ENCODE data around the gene SMAD5. TPM values are rescaled to one million over a fixed set of nuclear protein-coding genes. Genes with fewer than 3 reads are reported as not detected.

SMAD5 gene
- total and polyA plus RNA-seq, 2 of the 8 experiments (the other 6 are each of a cell fraction or from before 2014, with no cell fraction given): 30.2 to 60.5 TPM

GRCh38 chr5:136090319-136090718 is 42.3 kb upstream of the SMAD5 start:
- no peak overlapping the region for H3K18ac ChIP-seq (ENCODE audit: extremely low read depth, low read length)
- ChIA-PET POLR2A (ENCODE audit: partially characterized antibody) (interaction anchor here (1.2 kb wide), 1 partner anchor 42 kb away, joined by 3 read pairs; the partner anchor contains the start of gene SMAD5), CTCF (ENCODE audit: partially characterized antibody) (interaction anchor here (0.9 to 1.0 kb wide), 2 partner anchors 11 to 126 kb away, joined by 3 read pairs; no protein-coding TSS in a partner anchor)
- H3K27me3 ChIP-seq (replicated peaks in 1 of 4; ENCODE audit: control insufficient read depth in 3 of 4, extremely low read depth in 1 of 4, insufficient read depth in 3 of 4, low read length in 3 of 4): no peaks in the 10 kb centered on the region
- H2BK12ac ChIP-seq (ENCODE audit: low read depth, low read length): no peak overlapping the region
- H4K5ac ChIP-seq (ENCODE audit: insufficient read length, low read depth, low read length): no peak overlapping the region
- no peak overlapping the region for H2BK120ac ChIP-seq (replicated peaks; ENCODE audit: low read depth, low read length)
- H2BK5ac ChIP-seq (ENCODE audit: low read depth, low read length): no peak overlapping the region
- H3K79me2 ChIP-seq (ENCODE audit: control insufficient read depth in 1 of 2, insufficient read depth in 2 of 2, low read length in 2 of 2): no peaks in the 10 kb centered on the region
- H3K4ac ChIP-seq (replicated peaks; ENCODE audit: insufficient read length, low read depth, low read length): no peak overlapping the region
- no peak overlapping the region for H3K56ac ChIP-seq (replicated peaks; ENCODE audit: insufficient read length, low read depth, low read length)
- H2AFZ ChIP-seq (ENCODE audit: low read length): no peak overlapping the region
- DNase-seq (ENCODE audit: low read depth in 1 of 2, low spot score in 2 of 2) (no peak), FAIRE-seq (no peak)
- H3K14ac ChIP-seq (ENCODE audit: insufficient read length): no peak overlapping the region
- H3K23ac ChIP-seq (ENCODE audit: insufficient read length): no peak overlapping the region
- H3K9ac ChIP-seq (replicated peaks in 1 of 4; ENCODE audit: extremely low read depth in 1 of 4, low read depth in 3 of 4, low read length in 3 of 4): no peak overlapping the region
- H4K20me1 ChIP-seq (replicated peaks in 1 of 2; ENCODE audit: control insufficient read depth in 1 of 2, insufficient read depth in 2 of 2, low read length in 2 of 2): no peaks in the 10 kb centered on the region
- H3K4me2 ChIP-seq (ENCODE audit: insufficient read depth in 1 of 2, low read depth in 2 of 2, low read length in 2 of 2): no peak overlapping the region
- no peak overlapping the region for H2BK15ac ChIP-seq (ENCODE audit: low read length)
- no peaks in the 10 kb centered on the region for H3K4me1 ChIP-seq (replicated peaks in 1 of 4; ENCODE audit: control insufficient read depth in 3 of 4, insufficient read depth in 4 of 4, low read length in 3 of 4)
- no peak overlapping the region for H2AK5ac ChIP-seq (ENCODE audit: low read depth, low read length)
- H3K36me3 ChIP-seq (ENCODE audit: control insufficient read depth in 2 of 4, insufficient read depth in 4 of 4, low read length in 3 of 4): no peaks in the 10 kb centered on the region
- H3K27ac ChIP-seq (ENCODE audit: low read depth, low read length): no peak overlapping the region
- no peak overlapping the region for H4K8ac ChIP-seq (ENCODE audit: extremely low read depth, insufficient read depth, low read length)
- H3K23me2 ChIP-seq (ENCODE audit: low read depth, low read length): no peaks in the 10 kb centered on the region
- no peaks in the 10 kb centered on the region for H3K79me1 ChIP-seq (ENCODE audit: low read depth, low read length)
- H3K4me3 ChIP-seq (ENCODE audit: extremely low read depth in 1 of 4, insufficient read depth in 2 of 4, low read depth in 3 of 4, low read length in 4 of 4): no peak overlapping the region
- no peak overlapping the region for H4K91ac ChIP-seq (replicated peaks; ENCODE audit: insufficient read length, low read length)
- TF ChIP-seq CTBP2 (IDR thresholded peaks at IDR 0.05; ENCODE audit: borderline replicate concordance, insufficient read depth, insufficient read length, low read length): no peak
- TF ChIP-seq SUZ12 (IDR thresholded peaks at IDR 0.05; ENCODE audit: low read length): no peak
- no peak for TF ChIP-seq RNF2 (IDR thresholded peaks at IDR 0.05; ENCODE audit: borderline replicate concordance, low read depth, low read length, missing control alignments, poor library complexity, severe bottlenecking)
- no peak for TF ChIP-seq TEAD4 (IDR thresholded peaks at IDR 0.05; ENCODE audit: low read depth, low read length)
- WGBS, 2 experiments (ENCODE audit: extremely low coverage in 1 of 2, insufficient coverage in 1 of 2, insufficient read length in 1 of 2, insufficient replicate concordance in 2 of 2, low coverage in 1 of 2, low lambda C conversion rate in 2 of 2, missing lambda C conversion rate in 1 of 2): 93% methylated on average over 4 of the region's 4 CpGs; no CpG with 5 or more reads in 1 of the 2 experiments
- no peak overlapping the region for H2BK20ac ChIP-seq (ENCODE audit: low read length)
- H3K9me3 ChIP-seq (ENCODE audit: insufficient read depth in 2 of 2, low read depth in 1 of 2, low read length in 1 of 2): no peaks in the 10 kb centered on the region

Measured in H1 (cell line).